MM.1S (cell line): ENCODE data around the gene NSD1.

Experiments
- EZH2 ChIP-seq: fragments of 300-600 bp; sonication (generic); optimal IDR thresholded peaks from 2 replicates; pipeline ENCODE3; 2017; ENCODE audit warnings: low read depth, mild to moderate bottlenecking, antibody characterized with exemption, low read length, mixed read lengths
- EZH2phosphoT487 ChIP-seq: fragments of 300-600 bp; sonication (generic); IDR thresholded peaks from 2 replicates; pipeline ENCODE4 v1.6.1; 2018; ENCODE audit warnings: antibody characterized with exemption, low read length
- TF ChIP-seq, protein P1 (sequence below): fragments of 300-600 bp; sonication (generic); IDR thresholded peaks from 2 replicates; pipeline ENCODE4 v1.5.1; 2016; ENCODE audit warnings: antibody characterized with exemption, low read length, mixed read lengths

DNA sequence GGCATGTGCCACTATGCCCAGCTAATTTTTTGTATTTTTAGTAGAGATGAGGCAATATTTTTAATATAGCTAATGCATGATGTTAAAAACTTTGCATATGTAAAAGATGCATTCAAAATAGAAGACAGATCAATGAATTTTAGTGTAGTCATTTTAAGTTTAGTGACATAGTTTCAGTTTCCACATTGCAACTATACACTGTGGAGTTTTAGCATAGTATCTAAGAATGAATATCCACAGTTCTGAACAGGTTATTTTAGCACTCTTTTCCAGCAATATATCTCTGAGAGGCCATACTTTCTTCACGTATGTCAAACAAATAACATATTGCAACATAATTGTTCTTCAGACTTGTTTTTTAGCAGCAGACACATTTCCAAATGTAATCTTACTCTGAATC is 130.6 kb downstream of the NSD1 start:
- TF ChIP-seq, protein P1, sequence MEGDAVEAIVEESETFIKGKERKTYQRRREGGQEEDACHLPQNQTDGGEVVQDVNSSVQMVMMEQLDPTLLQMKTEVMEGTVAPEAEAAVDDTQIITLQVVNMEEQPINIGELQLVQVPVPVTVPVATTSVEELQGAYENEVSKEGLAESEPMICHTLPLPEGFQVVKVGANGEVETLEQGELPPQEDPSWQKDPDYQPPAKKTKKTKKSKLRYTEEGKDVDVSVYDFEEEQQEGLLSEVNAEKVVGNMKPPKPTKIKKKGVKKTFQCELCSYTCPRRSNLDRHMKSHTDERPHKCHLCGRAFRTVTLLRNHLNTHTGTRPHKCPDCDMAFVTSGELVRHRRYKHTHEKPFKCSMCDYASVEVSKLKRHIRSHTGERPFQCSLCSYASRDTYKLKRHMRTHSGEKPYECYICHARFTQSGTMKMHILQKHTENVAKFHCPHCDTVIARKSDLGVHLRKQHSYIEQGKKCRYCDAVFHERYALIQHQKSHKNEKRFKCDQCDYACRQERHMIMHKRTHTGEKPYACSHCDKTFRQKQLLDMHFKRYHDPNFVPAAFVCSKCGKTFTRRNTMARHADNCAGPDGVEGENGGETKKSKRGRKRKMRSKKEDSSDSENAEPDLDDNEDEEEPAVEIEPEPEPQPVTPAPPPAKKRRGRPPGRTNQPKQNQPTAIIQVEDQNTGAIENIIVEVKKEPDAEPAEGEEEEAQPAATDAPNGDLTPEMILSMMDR = no peak
- no peak for TF ChIP-seq EZH2
- no peak for TF ChIP-seq EZH2phosphoT487
